ENCODE data around the gene PTTG1IP. TPM values are rescaled to one million over a fixed set of nuclear protein-coding genes. Genes with fewer than 3 reads are reported as not detected.

Gene PTTG1IP
- total RNA-seq, 4 donors from 2014 or later, result 157 to 552 (median 288) TPM

DNA sequence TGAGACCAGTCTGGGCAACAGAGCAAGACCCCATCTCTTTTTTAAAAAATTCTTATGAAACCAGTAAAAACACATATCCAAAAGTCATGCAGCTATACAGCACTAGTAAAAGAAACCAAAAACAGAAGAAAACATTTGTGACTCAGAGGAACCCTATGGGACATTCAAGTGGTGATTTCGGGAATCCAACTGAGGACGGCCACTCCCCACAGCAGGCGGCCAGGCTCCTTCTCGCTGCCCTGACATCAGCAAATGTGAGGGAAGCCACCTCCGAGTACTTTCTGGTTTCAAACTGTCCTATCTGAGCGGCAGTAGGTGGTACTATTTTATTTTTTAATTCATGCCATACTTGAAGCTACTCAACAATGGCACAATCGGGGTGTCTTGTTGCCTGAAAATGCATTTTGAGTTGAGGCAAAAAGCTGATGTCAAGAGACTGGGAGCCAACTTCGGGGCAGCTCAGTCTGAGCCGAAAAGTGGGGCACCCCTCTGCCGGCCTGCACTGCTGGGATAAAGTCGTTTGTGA is 58.9 kb downstream of the PTTG1IP start:
- intact Hi-C loops (cut with DNase I; ENCODE audit: low total_unique reads), result loop anchor here (10.0 kb wide), 1 partner anchor 60 kb away; the partner anchor contains the start of gene PTTG1IP
- H3K4me1 ChIP-seq, result peaks cover 6 to 28% (median 16%) of the 10 kb centered on the region in 4 donors
- no peak overlapping the region for H3K27ac ChIP-seq
- no peak overlapping the region for H3K4me3 ChIP-seq
- in situ Hi-C loops (cut with MboI; ENCODE audit: low pct_ligation_motif_present in 1 of 4, low pct_unique_long_range_greater_than_20kb in 1 of 4, low sequenced_read_pairs in 3 of 4), result loop anchor here in 1 of 4 donors (25.0 kb wide), 1 partner anchor 123 kb away; the partner anchor contains the start of gene SLX9
- WGBS, 2 donors (ENCODE audit: low coverage in 1 of 2), result 87 to 88% methylated on average over 6 to 11 of the region's 11 CpGs
- H3K9me3 ChIP-seq, result no peaks in the 10 kb centered on the region
- no peak for TF ChIP-seq EP300 (IDR thresholded peaks at IDR 0.05; ENCODE audit: low read depth)
- TF ChIP-seq, protein P1, sequence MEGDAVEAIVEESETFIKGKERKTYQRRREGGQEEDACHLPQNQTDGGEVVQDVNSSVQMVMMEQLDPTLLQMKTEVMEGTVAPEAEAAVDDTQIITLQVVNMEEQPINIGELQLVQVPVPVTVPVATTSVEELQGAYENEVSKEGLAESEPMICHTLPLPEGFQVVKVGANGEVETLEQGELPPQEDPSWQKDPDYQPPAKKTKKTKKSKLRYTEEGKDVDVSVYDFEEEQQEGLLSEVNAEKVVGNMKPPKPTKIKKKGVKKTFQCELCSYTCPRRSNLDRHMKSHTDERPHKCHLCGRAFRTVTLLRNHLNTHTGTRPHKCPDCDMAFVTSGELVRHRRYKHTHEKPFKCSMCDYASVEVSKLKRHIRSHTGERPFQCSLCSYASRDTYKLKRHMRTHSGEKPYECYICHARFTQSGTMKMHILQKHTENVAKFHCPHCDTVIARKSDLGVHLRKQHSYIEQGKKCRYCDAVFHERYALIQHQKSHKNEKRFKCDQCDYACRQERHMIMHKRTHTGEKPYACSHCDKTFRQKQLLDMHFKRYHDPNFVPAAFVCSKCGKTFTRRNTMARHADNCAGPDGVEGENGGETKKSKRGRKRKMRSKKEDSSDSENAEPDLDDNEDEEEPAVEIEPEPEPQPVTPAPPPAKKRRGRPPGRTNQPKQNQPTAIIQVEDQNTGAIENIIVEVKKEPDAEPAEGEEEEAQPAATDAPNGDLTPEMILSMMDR (IDR thresholded peaks at IDR 0.05), result no peak
- no peak for TF ChIP-seq POLR2A (IDR thresholded peaks at IDR 0.05)
- TF ChIP-seq POLR2AphosphoS5 (IDR thresholded peaks at IDR 0.05), result no peak
- H3K27me3 ChIP-seq, result no peaks in the 10 kb centered on the region
- no peak for DNase-seq
- H3K36me3 ChIP-seq, result no peaks in the 10 kb centered on the region

DNA sequence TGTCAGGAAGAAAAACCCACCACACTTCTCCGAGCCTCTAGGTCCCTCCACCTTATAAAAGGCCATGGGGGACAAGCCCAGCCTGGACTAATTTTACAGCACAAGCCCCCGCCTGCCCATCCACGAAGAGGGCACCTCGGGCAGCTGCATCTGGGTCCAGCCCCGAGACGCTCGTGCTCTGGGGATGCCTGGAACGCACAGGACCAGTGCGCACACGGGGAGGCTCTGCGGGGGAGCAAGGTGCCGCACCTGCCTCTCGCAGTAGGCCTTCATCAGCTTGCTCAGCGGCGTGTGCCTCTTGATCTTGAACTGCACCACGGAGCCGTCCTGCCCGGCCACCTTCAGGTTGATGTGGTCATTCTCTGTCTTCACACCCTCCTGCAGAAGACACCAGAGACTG is 59.8 kb downstream of the PTTG1IP start:
- TF ChIP-seq POLR2AphosphoS5 (IDR thresholded peaks at IDR 0.05), result no peak
- TF ChIP-seq, protein P1 (IDR thresholded peaks at IDR 0.05), result no peak
- no peak for TF ChIP-seq POLR2A (IDR thresholded peaks at IDR 0.05)
- no peak for TF ChIP-seq EP300 (IDR thresholded peaks at IDR 0.05; ENCODE audit: low read depth)
- H3K4me1 ChIP-seq, result peaks cover 6 to 27% (median 15%) of the 10 kb centered on the region in 4 donors
- no peak overlapping the region for H3K27ac ChIP-seq
- no peak for DNase-seq
- H3K36me3 ChIP-seq, result no peaks in the 10 kb centered on the region
- intact Hi-C loops (cut with DNase I; ENCODE audit: low total_unique reads) (loop anchor here (10.0 kb wide), 1 partner anchor 61 kb away; the partner anchor contains the start of gene PTTG1IP), in situ Hi-C loops (cut with MboI; ENCODE audit: low pct_ligation_motif_present in 1 of 4, low pct_unique_long_range_greater_than_20kb in 1 of 4, low sequenced_read_pairs in 3 of 4) (loop anchor here in 1 of 4 donors (25.0 kb wide), 1 partner anchor 124 kb away; the partner anchor contains the start of gene SLX9)
- H3K27me3 ChIP-seq, result no peaks in the 10 kb centered on the region
- H3K9me3 ChIP-seq, result no peaks in the 10 kb centered on the region
- 93% methylated on average over 15 of the region's 18 CpGs; no CpG with 5 or more reads in 1 of the 2 donors for WGBS, 2 donors (ENCODE audit: low coverage in 1 of 2)
- H3K4me3 ChIP-seq, result no peak overlapping the region

DNA sequence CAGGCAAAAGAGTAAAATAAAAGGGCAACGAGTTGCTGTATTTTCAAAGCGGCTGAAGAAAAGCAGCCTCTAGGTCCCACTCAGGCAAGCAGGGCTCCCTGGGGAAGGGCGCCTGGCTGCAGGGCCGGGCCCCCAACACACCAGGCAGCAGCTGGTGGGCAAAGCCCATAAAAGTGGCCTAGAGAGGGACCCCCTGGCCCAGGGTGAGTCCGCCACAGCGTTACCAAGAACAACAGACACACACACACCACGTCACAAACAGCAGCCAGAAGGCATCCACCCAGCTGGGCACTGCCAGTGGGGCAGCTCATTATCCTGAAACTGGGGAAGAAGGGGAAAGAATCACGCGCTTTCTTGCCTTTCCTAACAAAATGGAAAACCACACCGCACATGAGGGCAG is 60.3 kb downstream of the PTTG1IP start:
- Histone ChIP-seq H3K36me3 (no peaks in the 10 kb centered on the region), H3K9me3 (no peaks in the 10 kb centered on the region), H3K27me3 (no peaks in the 10 kb centered on the region), H3K27ac (no peak overlapping the region), H3K4me3 (no peak overlapping the region), H3K4me1 (peaks cover 6 to 23% (median 13%) of the 10 kb centered on the region in 4 donors)
- intact Hi-C loops (cut with DNase I; ENCODE audit: low total_unique reads), result loop anchor here (10.0 kb wide), 1 partner anchor 62 kb away; the partner anchor contains the start of gene PTTG1IP
- 94 to 100% methylated on average over 1 to 10 of the region's 10 CpGs for WGBS, 2 donors (ENCODE audit: low coverage in 1 of 2)
- in situ Hi-C loops (cut with MboI; ENCODE audit: low pct_ligation_motif_present in 1 of 4, low pct_unique_long_range_greater_than_20kb in 1 of 4, low sequenced_read_pairs in 3 of 4), result loop anchor here in 1 of 4 donors (25.0 kb wide), 1 partner anchor 124 kb away; the partner anchor contains the start of gene SLX9
- TF ChIP-seq EP300 (IDR thresholded peaks at IDR 0.05; ENCODE audit: low read depth) (no peak), POLR2A (IDR thresholded peaks at IDR 0.05) (no peak), POLR2AphosphoS5 (IDR thresholded peaks at IDR 0.05) (no peak)
- TF ChIP-seq, protein P1 (IDR thresholded peaks at IDR 0.05), result no peak
- DNase-seq, result no peak

DNA sequence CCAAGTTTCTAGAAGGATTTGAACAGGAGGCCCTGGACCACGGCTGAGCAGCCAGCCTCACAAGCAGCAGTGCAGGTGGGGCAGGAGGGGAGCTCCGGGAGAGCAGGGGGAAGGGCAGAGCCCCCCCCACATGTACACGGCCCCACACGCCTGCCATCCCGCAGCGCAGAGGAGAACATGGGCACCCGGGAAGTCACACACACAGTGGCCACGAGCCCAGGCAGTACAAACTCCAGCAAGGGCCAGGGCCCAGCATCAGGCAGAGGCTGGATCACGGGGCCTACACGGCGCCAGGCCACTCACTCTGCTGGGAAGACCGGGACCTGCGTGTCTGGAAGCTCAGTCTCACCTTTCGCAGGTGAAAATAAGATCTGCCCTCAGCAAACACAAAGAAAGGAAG is 60.9 kb downstream of the PTTG1IP start:
- intact Hi-C loops (cut with DNase I; ENCODE audit: low total_unique reads), result loop anchor here (10.0 kb wide), 1 partner anchor 62 kb away; the partner anchor contains the start of gene PTTG1IP
- no peak overlapping the region for H3K4me3 ChIP-seq
- peaks cover 0 to 3% (median 0%) of the 10 kb centered on the region in 4 donors for H3K36me3 ChIP-seq
- no peak overlapping the region for H3K27ac ChIP-seq
- no peaks in the 10 kb centered on the region for H3K27me3 ChIP-seq
- in situ Hi-C loops (cut with MboI; ENCODE audit: low pct_ligation_motif_present in 1 of 4, low pct_unique_long_range_greater_than_20kb in 1 of 4, low sequenced_read_pairs in 3 of 4), result loop anchor here in 1 of 4 donors (25.0 kb wide), 1 partner anchor 125 kb away; the partner anchor contains the start of gene SLX9
- no peaks in the 10 kb centered on the region for H3K9me3 ChIP-seq
- 89 to 90% methylated on average over 2 to 14 of the region's 14 CpGs for WGBS, 2 donors (ENCODE audit: low coverage in 1 of 2)
- DNase-seq, result no peak
- TF ChIP-seq EP300 (IDR thresholded peaks at IDR 0.05; ENCODE audit: low read depth) (no peak), POLR2AphosphoS5 (IDR thresholded peaks at IDR 0.05) (no peak), POLR2A (IDR thresholded peaks at IDR 0.05) (no peak)
- TF ChIP-seq, protein P1 (IDR thresholded peaks at IDR 0.05), result no peak
- peaks cover 6 to 23% (median 13%) of the 10 kb centered on the region in 4 donors for H3K4me1 ChIP-seq

Measured in transverse colon (tissue), 4 donors.